Psoas muscle (tissue), 8 donors: Measurements from ENCODE around the gene SLC4A3. TPM values are rescaled to one million over a fixed set of nuclear protein-coding genes. Genes with fewer than 3 reads are reported as not detected.

ENCODE experiments used
- ATAC-seq, 4 donors: fragments of 200-7000 bp; cut with Tn5 transposase; one replicate each; pipeline ENCODE4 v1.9.1; 2020; ENCODE audit warnings: moderate library complexity in 3 of 4, mild to moderate bottlenecking in 2 of 4
- DNase-seq, 2 donors: peaks; one replicate each; pipeline ENCODE4 v3.0.0-alpha.2; 2020
- H3K27ac ChIP-seq: fragments of 200-600 bp; one replicate; pipeline ENCODE4 v1.8.0; 2022
- H3K27me3 ChIP-seq, 3 donors: fragments of 200-600 bp in 1 of 3; one replicate each; pipeline versions ENCODE4 v1.6.1 to v1.8.0; 2013 to 2022; ENCODE audit warnings: low read length in 2 of 3, mild to moderate bottlenecking in 2 of 3, moderate library complexity in 1 of 3; ENCODE audit not compliant: insufficient read depth in 3 of 3
- H3K36me3 ChIP-seq, 2 donors: fragments of 200-600 bp in 1 of 2; one replicate each; pipeline versions ENCODE4 v1.6.1 to v1.8.0; 2013 to 2022; ENCODE audit warnings: low read depth in 1 of 2, mild to moderate bottlenecking in 1 of 2, moderate library complexity in 1 of 2; ENCODE audit not compliant: insufficient read depth in 1 of 2
- H3K4me1 ChIP-seq: fragments of 200-600 bp; one replicate; pipeline ENCODE4 v1.8.0; 2022
- H3K4me3 ChIP-seq: fragments of 200-600 bp; one replicate; pipeline ENCODE4 v1.8.0; 2022; ENCODE audit warnings: mild to moderate bottlenecking
- H3K9me3 ChIP-seq: fragments of 200-600 bp; one replicate; pipeline ENCODE4 v1.8.0; 2022
- WGBS, 3 donors: extraction: QIAGEN DNeasy Blood & Tissue Kit; methylation state at CpG; one replicate each; pipeline versions ENCODE4 v1.1.6 to v1.1.7; 2013; 5-methylcytosine and 5-hydroxymethylcytosine counted together
- intact Hi-C, 2 donors: fragments of 100-400 bp; cut with DNase I; formaldehyde crosslinking; loops; one replicate each; pipeline versions ENCODE4 v1.11.0 to v1.14.2; 2022
- polyA plus RNA-seq, 3 donors: library from polyadenylated mRNA; stranded (reverse); fragments of 200-250 nt; gene quantifications; one replicate each; pipeline ENCODE4 v1.2.3, GENCODE V29; 2013
- total RNA-seq, 4 donors: library from RNA; stranded (reverse); fragmentation: NEBNext Ultra II Directional in 2 of 4; extraction: Animal tissue kit (Norgen Biotek cat#: 25700) in 2 of 4; gene quantifications; one replicate each; pipeline versions ENCODE4 v1.2.1 to v1.2.4, GENCODE V29; 2021 to 2023
- TF ChIP-seq, protein P1 (sequence below): fragments of 200-600 bp; IDR thresholded peaks from one replicate; pipeline ENCODE4 v1.8.0; 2022; ENCODE audit warnings: antibody characterized with exemption
- donor health status: healthy with polysubstance abuse.
- donor health status: DM: no; HTN: no; CAD: no; lungs with moderate emphysema.
- donor health status: Bipolar disorder and iron deficiency.
- donor health status: healthy.
- donor health status: DM: yes; HTN: yes; CAD: no.
- donor health status: DM: no; HTN: no; CAD: no.
- donor health status: DM: no; HTN: no; CAD: no.
- donor health status: DM: yes; HTN: yes; CAD: no.

Gene SLC4A3
- total and polyA plus RNA-seq, 7 donors, result 0.40 to 1.4 (median 0.60) TPM

DNA sequence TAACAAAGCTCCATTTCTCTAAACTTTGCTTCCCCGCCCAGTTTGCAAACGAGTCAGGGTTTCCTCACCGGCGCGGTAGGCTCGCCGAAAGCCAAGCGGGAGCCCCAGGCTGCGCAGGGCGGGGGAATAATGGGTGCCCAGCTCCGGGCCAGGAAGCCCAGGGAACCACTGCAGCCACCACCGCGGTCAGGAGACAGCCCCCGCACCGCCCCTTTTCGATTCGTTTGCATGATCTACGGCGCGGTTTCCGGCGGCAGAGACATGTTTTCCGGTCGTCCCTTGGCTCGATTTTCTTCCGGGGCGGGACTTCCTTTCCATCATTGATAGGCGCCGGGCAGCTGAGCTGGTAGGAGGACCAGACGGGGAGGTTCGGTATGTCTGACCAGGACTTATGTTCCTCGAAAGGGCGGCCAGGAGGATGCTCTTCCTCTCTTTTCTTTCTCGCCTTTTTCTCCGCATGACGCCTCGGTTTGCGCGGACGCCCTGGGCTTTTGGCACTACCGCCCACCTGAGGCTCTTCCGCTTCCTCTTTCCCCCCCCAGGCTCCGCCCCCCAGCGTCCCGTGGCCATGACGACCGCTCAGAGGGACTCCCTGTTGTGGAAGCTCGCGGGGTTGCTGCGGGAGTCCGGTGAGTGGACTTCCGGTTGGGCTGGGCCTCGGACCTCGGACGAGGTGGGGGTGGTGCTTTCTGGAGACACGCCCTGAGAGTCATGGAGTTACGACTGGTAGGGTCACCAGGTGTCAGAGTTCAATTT is 29.7 kb upstream of the SLC4A3 start, which contains the start of gene STK11IP:
Gene STK11IP, plus strand, starts transcription at position 306 of the 756 bp plus-strand sequence. Its CDS starts 263 bp downstream, at position 569.
- H3K4me1 ChIP-seq, result no peaks in the 10 kb centered on the region
- WGBS, 3 donors, result 0 to 1% (median 0%) methylated on average over 57 of the region's 57 CpGs
- peak within 1 kb of the TSS; percentile 82 for H3K4me3 ChIP-seq
- peak; percentile 98 to 99 (median 98) for ATAC-seq
- H3K27me3 ChIP-seq, result no peaks in the 10 kb centered on the region
- H3K36me3 ChIP-seq, result peaks cover 0 to 18% of the 10 kb centered on the region in 2 donors
- peak; percentile 97 to 98 for DNase-seq
- TF ChIP-seq, protein P1, sequence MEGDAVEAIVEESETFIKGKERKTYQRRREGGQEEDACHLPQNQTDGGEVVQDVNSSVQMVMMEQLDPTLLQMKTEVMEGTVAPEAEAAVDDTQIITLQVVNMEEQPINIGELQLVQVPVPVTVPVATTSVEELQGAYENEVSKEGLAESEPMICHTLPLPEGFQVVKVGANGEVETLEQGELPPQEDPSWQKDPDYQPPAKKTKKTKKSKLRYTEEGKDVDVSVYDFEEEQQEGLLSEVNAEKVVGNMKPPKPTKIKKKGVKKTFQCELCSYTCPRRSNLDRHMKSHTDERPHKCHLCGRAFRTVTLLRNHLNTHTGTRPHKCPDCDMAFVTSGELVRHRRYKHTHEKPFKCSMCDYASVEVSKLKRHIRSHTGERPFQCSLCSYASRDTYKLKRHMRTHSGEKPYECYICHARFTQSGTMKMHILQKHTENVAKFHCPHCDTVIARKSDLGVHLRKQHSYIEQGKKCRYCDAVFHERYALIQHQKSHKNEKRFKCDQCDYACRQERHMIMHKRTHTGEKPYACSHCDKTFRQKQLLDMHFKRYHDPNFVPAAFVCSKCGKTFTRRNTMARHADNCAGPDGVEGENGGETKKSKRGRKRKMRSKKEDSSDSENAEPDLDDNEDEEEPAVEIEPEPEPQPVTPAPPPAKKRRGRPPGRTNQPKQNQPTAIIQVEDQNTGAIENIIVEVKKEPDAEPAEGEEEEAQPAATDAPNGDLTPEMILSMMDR, result no peak
- H3K9me3 ChIP-seq, result no peaks in the 10 kb centered on the region
- peak within 1 kb of the TSS; percentile 94 for H3K27ac ChIP-seq
- intact Hi-C loops, result loop anchor here in 1 of 2 donors (1.0 kb wide), 1 partner anchor 45 kb away; no protein-coding TSS in a partner anchor

- H3K4me1 ChIP-seq, result no peaks in the 10 kb centered on the region
- no peaks in the 10 kb centered on the region for H3K27me3 ChIP-seq
- peak overlapping the region; percentile 82 for H3K4me3 ChIP-seq
- TF ChIP-seq, protein P1, result no peak
- no peaks in the 10 kb centered on the region for H3K9me3 ChIP-seq
- no peak for DNase-seq
- H3K27ac ChIP-seq, result peak overlapping the region; percentile 94
- no peak for ATAC-seq
- 21 to 24% (median 23%) methylated on average over 9 of the region's 9 CpGs for WGBS, 3 donors
- peaks cover 0 to 23% of the 10 kb centered on the region in 2 donors for H3K36me3 ChIP-seq
- intact Hi-C loops, result no loop called here
Observed at GRCh38 chr2:219598308-219599078, 28.9 kb upstream of the SLC4A3 start.

DNA sequence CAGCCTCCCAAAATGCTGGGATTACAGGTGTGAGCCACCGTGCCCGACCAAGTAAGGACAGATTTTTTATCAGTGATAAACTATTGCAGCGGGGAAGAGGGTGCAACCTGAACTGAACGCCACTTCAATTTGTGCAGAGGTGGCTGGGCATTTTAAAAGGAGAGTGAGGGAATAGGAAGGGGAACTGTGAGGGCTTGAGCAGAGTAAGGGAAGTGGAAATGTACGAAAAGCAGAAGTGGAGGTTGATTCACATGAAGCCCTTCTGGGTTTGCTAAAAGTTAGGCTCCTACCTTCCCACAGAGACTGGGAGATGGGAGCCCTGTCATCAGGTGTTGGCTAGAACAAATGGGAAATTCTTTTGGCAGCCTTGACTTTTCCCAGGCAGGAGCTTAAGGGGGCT is 23.7 kb upstream of the SLC4A3 start:
- Histone ChIP-seq H3K4me3 (no peak overlapping the region), H3K9me3 (no peaks in the 10 kb centered on the region), H3K27me3 (no peaks in the 10 kb centered on the region), H3K27ac (no peak overlapping the region), H3K4me1 (no peaks in the 10 kb centered on the region), H3K36me3 (peaks cover 0 to 76% of the 10 kb centered on the region in 2 donors)
- intact Hi-C loops, result loop anchor here in 1 of 2 donors (5.0 kb wide), 1 partner anchor 34 kb away; no protein-coding TSS in a partner anchor
- TF ChIP-seq, protein P1, result no peak
- DNase-seq (no peak), ATAC-seq (no peak)
- 89 to 95% (median 93%) methylated on average over 5 of the region's 5 CpGs for WGBS, 3 donors

- H3K36me3 ChIP-seq, result peaks cover 0 to 89% of the 10 kb centered on the region in 2 donors
- no peaks in the 10 kb centered on the region for H3K9me3 ChIP-seq
- H3K27ac ChIP-seq, result no peak overlapping the region
- no peaks in the 10 kb centered on the region for H3K4me1 ChIP-seq
- no peaks in the 10 kb centered on the region for H3K27me3 ChIP-seq
- TF ChIP-seq, protein P1, result no peak
- ATAC-seq (no peak), DNase-seq (no peak)
- intact Hi-C loops, result no loop called here
- no peak overlapping the region for H3K4me3 ChIP-seq
- WGBS, 3 donors, result 82 to 84% (median 84%) methylated on average over 6 of the region's 6 CpGs
Observed at GRCh38 chr2:219605607-219605954, 21.8 kb upstream of the SLC4A3 start.
